ENCODE results near the gene TMPRSS12. TPM values are rescaled to one million over a fixed set of nuclear protein-coding genes. Genes with fewer than 3 reads are reported as not detected.
A peak's percentile ranks its signal among the peaks of the same experiment; 100 is the strongest.
"Not testable (repeated sequence)": the region's sequence is repeated elsewhere in the genome, so short reads cannot be mapped to it uniquely, and the experiment has no call there.

The TMPRSS12 gene
- total and polyA plus RNA-seq, 2 experiments from 2014 or later = not detected

GRCh38 chr12:50848963-50849362 is 6.2 kb downstream of the TMPRSS12 start:
- no peaks in the 10 kb centered on the region for H3F3A ChIP-seq (replicated peaks; ENCODE audit: low read depth)
- no peak overlapping the region for H3K4me2 ChIP-seq
- H4K20me1 ChIP-seq (replicated peaks; ENCODE audit: insufficient read depth) = no peaks in the 10 kb centered on the region
- no peak overlapping the region for H3K27ac ChIP-seq (ENCODE audit: low read depth)
- no peaks in the 10 kb centered on the region; the same call in 1 of the 2 replicates for H3K9me2 ChIP-seq (ENCODE audit: insufficient read depth)
- TF ChIP-seq ZNF114 (CRISPR knock-in tag; IDR thresholded peaks at IDR 0.05) (no peak), CREB1 (CRISPR knock-in tag; IDR thresholded peaks at IDR 0.05; ENCODE audit: low read depth) (no peak), NANOG (IDR thresholded peaks at IDR 0.05; ENCODE audit: borderline replicate concordance) (no peak), STAT1 (IDR thresholded peaks at IDR 0.05; ENCODE audit: unreplicated experiment) (no peak), JUNB (IDR thresholded peaks at IDR 0.05; ENCODE audit: unreplicated experiment) (no peak), ZNF331 (CRISPR knock-in tag; IDR thresholded peaks at IDR 0.05; ENCODE audit: low read depth) (no peak), POLR2AphosphoS5 (IDR thresholded peaks at IDR 0.05; ENCODE audit: low read depth) (no peak), CTCF (conservative IDR thresholded peaks at IDR 0.05; ENCODE audit: low read depth in 2 of 2) (no peak), REST (IDR thresholded peaks at IDR 0.05; ENCODE audit: unreplicated experiment) (no peak), ZNF462 (CRISPR knock-in tag; IDR thresholded peaks at IDR 0.05) (no peak)
- TF ChIP-seq, protein P1, sequence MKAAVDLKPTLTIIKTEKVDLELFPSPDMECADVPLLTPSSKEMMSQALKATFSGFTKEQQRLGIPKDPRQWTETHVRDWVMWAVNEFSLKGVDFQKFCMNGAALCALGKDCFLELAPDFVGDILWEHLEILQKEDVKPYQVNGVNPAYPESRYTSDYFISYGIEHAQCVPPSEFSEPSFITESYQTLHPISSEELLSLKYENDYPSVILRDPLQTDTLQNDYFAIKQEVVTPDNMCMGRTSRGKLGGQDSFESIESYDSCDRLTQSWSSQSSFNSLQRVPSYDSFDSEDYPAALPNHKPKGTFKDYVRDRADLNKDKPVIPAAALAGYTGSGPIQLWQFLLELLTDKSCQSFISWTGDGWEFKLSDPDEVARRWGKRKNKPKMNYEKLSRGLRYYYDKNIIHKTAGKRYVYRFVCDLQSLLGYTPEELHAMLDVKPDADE (IDR thresholded peaks at IDR 0.05) = no peak
- H3K36me3 ChIP-seq (ENCODE audit: insufficient read depth) = no peaks in the 10 kb centered on the region
- no peaks in the 10 kb centered on the region for H3K27me3 Mint-ChIP-seq (ENCODE audit: insufficient read depth, low read depth, poor library complexity)
- H3K27me3 ChIP-seq (ENCODE audit: insufficient read depth) = no peaks in the 10 kb centered on the region
- H3K4me1 Mint-ChIP-seq = no peaks in the 10 kb centered on the region
- H3K4me3 Mint-ChIP-seq = no peak overlapping the region
- H3K27ac Mint-ChIP-seq = no peak overlapping the region
- no peak overlapping the region for H3K4me3 ChIP-seq
- no peak for DNase-seq (ENCODE audit: low spot score)
- no peak for ATAC-seq
- no peaks in the 10 kb centered on the region; the same call in 1 of the 2 replicates for H3K4me1 ChIP-seq (ENCODE audit: insufficient read depth)
- 0 out of 2 replicates have a peak overlapping the region, but pooled peaks have one; percentile 20 for H2AFZ ChIP-seq
- no peaks in the 10 kb centered on the region for H3K79me2 ChIP-seq (replicated peaks; ENCODE audit: insufficient read depth)
- H3K36me3 Mint-ChIP-seq (ENCODE audit: low read depth) = no peaks in the 10 kb centered on the region
- H3K9me3 Mint-ChIP-seq = no peaks in the 10 kb centered on the region

- not testable (repeated sequence) for H3K9me2 ChIP-seq (ENCODE audit: insufficient read depth); H3K27ac ChIP-seq (ENCODE audit: low read depth); H3K27me3 Mint-ChIP-seq (ENCODE audit: insufficient read depth, low read depth, poor library complexity); H3K4me1 ChIP-seq (ENCODE audit: insufficient read depth); H3K4me3 Mint-ChIP-seq; H3K27ac Mint-ChIP-seq; H3K4me1 Mint-ChIP-seq; H3K36me3 ChIP-seq (ENCODE audit: insufficient read depth); H3K79me2 ChIP-seq (replicated peaks; ENCODE audit: insufficient read depth); H3K4me3 ChIP-seq; H3K27me3 ChIP-seq (ENCODE audit: insufficient read depth); ATAC-seq; H2AFZ ChIP-seq; DNase-seq (ENCODE audit: low spot score); H3K36me3 Mint-ChIP-seq (ENCODE audit: low read depth); H3F3A ChIP-seq (replicated peaks; ENCODE audit: low read depth); H4K20me1 ChIP-seq (replicated peaks; ENCODE audit: insufficient read depth); H3K4me2 ChIP-seq
- peaks cover 14% of the 10 kb centered on the region; the same call in 2 of the 3 replicates for H3K9me3 Mint-ChIP-seq
These were observed 12.5 kb downstream of the TMPRSS12 start for GRCh38 chr12:50855218-50855617.
